Endothelial cell of umbilical vein (primary cell): ENCODE measurements around the gene CLEC17A.

Source experiments
- EZH2 ChIP-seq: IDR thresholded peaks from 2 replicates; pipeline ENCODE4 v1.6.1; 2012; ENCODE audit warnings: borderline replicate concordance, low read depth, mild to moderate bottlenecking, moderate library complexity, low read length, inconsistent platforms; ENCODE audit not compliant: severe bottlenecking
- GATA2 ChIP-seq: IDR thresholded peaks from 2 replicates; pipeline ENCODE4 v1.7.0; 2011; ENCODE audit warnings: low read depth, mild to moderate bottlenecking, moderate library complexity, mixed read lengths, low read length; ENCODE audit not compliant: insufficient read length, insufficient read depth
- JUN ChIP-seq: IDR thresholded peaks from 2 replicates; pipeline ENCODE4 v1.6.1; 2011; ENCODE audit warnings: borderline replicate concordance, low read depth; ENCODE audit not compliant: insufficient read length, insufficient read depth
- POLR2A ChIP-seq: IDR thresholded peaks from 2 replicates; pipeline ENCODE4 v1.6.1; 2012; ENCODE audit warnings: low read depth, mild to moderate bottlenecking, control low read depth, low read length
- TF ChIP-seq, protein P1 (sequence below): IDR thresholded peaks from 2 replicates; pipeline ENCODE4 v1.6.1; 2011; ENCODE audit not compliant: insufficient read depth, insufficient read length
- TF ChIP-seq, protein P2 (sequence below), 2 donors: IDR thresholded peaks; 1 replicate in 1 of 2; 2 replicates in 1 of 2; pipeline ENCODE4 v1.5.1; 2011; ENCODE audit warnings: low read length in 2 of 2, mild to moderate bottlenecking in 2 of 2, moderate library complexity in 2 of 2, control low read depth in 1 of 2, inconsistent platforms in 1 of 2, low read depth in 1 of 2; ENCODE audit not compliant: insufficient read depth in 1 of 2; ENCODE audit errors: extremely low read depth in 1 of 2

DNA sequence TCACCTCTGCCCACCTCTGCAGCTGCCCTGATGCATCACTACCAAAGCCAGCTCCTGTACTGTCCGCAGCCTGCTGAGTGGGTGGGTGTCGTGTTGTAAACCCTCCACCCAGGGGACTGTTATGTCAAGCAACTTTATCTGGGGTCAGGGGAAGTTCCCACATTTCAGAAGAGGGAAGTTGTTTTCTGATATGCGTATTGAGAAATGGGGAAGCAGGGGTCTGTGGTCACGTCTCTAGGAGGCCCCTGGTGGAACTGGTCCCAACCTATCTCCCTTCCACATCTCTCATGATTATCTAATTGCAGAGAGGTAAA is 31.2 kb downstream of the CLEC17A start:
- TF ChIP-seq GATA2 (no peak), JUN (no peak), POLR2A (no peak), EZH2 (no peak)
- TF ChIP-seq, protein P1, sequence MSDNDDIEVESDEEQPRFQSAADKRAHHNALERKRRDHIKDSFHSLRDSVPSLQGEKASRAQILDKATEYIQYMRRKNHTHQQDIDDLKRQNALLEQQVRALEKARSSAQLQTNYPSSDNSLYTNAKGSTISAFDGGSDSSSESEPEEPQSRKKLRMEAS, result no peak
- TF ChIP-seq, protein P2, sequence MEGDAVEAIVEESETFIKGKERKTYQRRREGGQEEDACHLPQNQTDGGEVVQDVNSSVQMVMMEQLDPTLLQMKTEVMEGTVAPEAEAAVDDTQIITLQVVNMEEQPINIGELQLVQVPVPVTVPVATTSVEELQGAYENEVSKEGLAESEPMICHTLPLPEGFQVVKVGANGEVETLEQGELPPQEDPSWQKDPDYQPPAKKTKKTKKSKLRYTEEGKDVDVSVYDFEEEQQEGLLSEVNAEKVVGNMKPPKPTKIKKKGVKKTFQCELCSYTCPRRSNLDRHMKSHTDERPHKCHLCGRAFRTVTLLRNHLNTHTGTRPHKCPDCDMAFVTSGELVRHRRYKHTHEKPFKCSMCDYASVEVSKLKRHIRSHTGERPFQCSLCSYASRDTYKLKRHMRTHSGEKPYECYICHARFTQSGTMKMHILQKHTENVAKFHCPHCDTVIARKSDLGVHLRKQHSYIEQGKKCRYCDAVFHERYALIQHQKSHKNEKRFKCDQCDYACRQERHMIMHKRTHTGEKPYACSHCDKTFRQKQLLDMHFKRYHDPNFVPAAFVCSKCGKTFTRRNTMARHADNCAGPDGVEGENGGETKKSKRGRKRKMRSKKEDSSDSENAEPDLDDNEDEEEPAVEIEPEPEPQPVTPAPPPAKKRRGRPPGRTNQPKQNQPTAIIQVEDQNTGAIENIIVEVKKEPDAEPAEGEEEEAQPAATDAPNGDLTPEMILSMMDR (IDR thresholded peaks at IDR 0.05; ENCODE audit: extremely low read depth in 1 of 2, insufficient read depth in 1 of 2, low read depth in 1 of 2, low read length in 2 of 2), result no peak
